HL-60 (cell line): ENCODE measurements around the gene ATXN2L.

Experiments
- DNase-seq, 2 experiments: peaks; one replicate each; pipeline ENCODE4 v3.0.0-alpha.2; 2010 to 2020; ENCODE audit warnings: low read depth in 1 of 2, low spot score in 1 of 2
- H3K27ac ChIP-seq: fragments of 250-450 bp; sonication (Bioruptor Pico); replicated peaks from 2 replicates; pipeline ENCODE4 v1.5.1; 2020; ENCODE audit warnings: mild to moderate bottlenecking, moderate library complexity
- H3K27me3 ChIP-seq: fragments of 250-450 bp; sonication (Bioruptor Pico); 2 replicates; pipeline ENCODE4 v1.5.1; 2021; ENCODE audit warnings: mild to moderate bottlenecking, moderate library complexity; ENCODE audit not compliant: insufficient read depth, poor library complexity, severe bottlenecking
- H3K4me3 ChIP-seq: replicated peaks from 2 replicates; pipeline ENCODE4 v1.5.1; 2011; ENCODE audit warnings: mild to moderate bottlenecking, control low read depth, low read length; ENCODE audit not compliant: insufficient read depth
- CTCF ChIP-seq: IDR thresholded peaks from one replicate; pipeline ENCODE4 v1.5.1; 2011; ENCODE audit warnings: low read length, control low read depth, inconsistent platforms; ENCODE audit not compliant: insufficient read depth
- GABPA ChIP-seq: IDR thresholded peaks from 2 replicates; pipeline ENCODE4 v1.6.1; 2012; ENCODE audit warnings: low read depth
- POLR2AphosphoS5 ChIP-seq: IDR thresholded peaks from 2 replicates; pipeline ENCODE4 v1.6.1; 2012; ENCODE audit warnings: low read depth
- REST ChIP-seq: IDR thresholded peaks from 2 replicates; pipeline ENCODE4 v1.6.1; 2012; ENCODE audit warnings: low read depth; ENCODE audit not compliant: insufficient replicate concordance
- SPI1 ChIP-seq: IDR thresholded peaks from 2 replicates; pipeline ENCODE4 v1.6.1; 2012; ENCODE audit warnings: low read depth, mild to moderate bottlenecking, borderline replicate concordance

Gene ATXN2L

DNA sequence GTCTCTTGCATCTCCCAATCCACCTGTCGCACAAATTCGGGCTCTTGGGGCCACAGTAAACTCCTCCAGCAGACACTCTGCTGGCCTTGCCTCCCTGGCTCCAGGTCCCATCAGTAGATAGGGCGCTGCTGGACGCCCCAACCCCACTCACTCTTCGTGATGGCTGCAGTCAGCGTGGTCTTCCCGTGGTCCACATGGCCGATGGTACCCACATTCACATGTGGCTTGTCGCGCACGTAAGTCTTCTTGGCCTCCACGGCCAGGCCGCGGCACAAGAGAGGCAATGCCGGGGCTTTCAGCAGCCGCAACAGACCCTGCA is 22.9 kb downstream of the ATXN2L start:
- Histone ChIP-seq H3K27ac (peak overlapping the region; percentile 88), H3K27me3 (no peaks in the 10 kb centered on the region), H3K4me3 (peak overlapping the region; percentile 99)
- TF ChIP-seq CTCF (no peak), GABPA (no peak), SPI1 (no peak), POLR2AphosphoS5 (no peak), REST (no peak)
- DNase-seq: no peak

- no peaks in the 10 kb centered on the region for H3K27me3 ChIP-seq
- peak within 1 kb of the TSS; percentile 88 for H3K27ac ChIP-seq
- peak; percentile 96 to 99 for DNase-seq
- peak; percentile 68 for TF ChIP-seq CTCF
- TF ChIP-seq SPI1: peak; percentile 61; the same call in 1 of the 2 replicates
- TF ChIP-seq GABPA: peak; percentile 99
- peak; percentile 61 for TF ChIP-seq REST
- TF ChIP-seq POLR2AphosphoS5: peak; percentile 83
- peak within 1 kb of the TSS; percentile 99 for H3K4me3 ChIP-seq
Observed at GRCh38 chr16:28846080-28846932, 23.5 kb downstream of the ATXN2L start, which contains the start of gene TUFM. Gene TUFM, minus strand, starts transcription at chr16:28846348. Its CDS starts 79 bp downstream, at chr16:28846269.

- Histone ChIP-seq H3K27ac (peak overlapping the region; percentile 88), H3K4me3 (peak overlapping the region; percentile 99), H3K27me3 (no peaks in the 10 kb centered on the region)
- DNase-seq: no peak
- TF ChIP-seq CTCF: no peak
- TF ChIP-seq POLR2AphosphoS5: no peak
- TF ChIP-seq GABPA: no peak
- TF ChIP-seq SPI1: no peak
- no peak for TF ChIP-seq REST
Observed at GRCh38 chr16:28846933-28847273, 24.1 kb downstream of the ATXN2L start.
